Measurements from ENCODE around the gene CALML3. TPM values are rescaled to one million over a fixed set of nuclear protein-coding genes. Genes with fewer than 3 reads are reported as not detected.

CALML3 gene
- total RNA-seq, 4 donors from 2014 or later = 196 to 799 (median 315) TPM

DNA sequence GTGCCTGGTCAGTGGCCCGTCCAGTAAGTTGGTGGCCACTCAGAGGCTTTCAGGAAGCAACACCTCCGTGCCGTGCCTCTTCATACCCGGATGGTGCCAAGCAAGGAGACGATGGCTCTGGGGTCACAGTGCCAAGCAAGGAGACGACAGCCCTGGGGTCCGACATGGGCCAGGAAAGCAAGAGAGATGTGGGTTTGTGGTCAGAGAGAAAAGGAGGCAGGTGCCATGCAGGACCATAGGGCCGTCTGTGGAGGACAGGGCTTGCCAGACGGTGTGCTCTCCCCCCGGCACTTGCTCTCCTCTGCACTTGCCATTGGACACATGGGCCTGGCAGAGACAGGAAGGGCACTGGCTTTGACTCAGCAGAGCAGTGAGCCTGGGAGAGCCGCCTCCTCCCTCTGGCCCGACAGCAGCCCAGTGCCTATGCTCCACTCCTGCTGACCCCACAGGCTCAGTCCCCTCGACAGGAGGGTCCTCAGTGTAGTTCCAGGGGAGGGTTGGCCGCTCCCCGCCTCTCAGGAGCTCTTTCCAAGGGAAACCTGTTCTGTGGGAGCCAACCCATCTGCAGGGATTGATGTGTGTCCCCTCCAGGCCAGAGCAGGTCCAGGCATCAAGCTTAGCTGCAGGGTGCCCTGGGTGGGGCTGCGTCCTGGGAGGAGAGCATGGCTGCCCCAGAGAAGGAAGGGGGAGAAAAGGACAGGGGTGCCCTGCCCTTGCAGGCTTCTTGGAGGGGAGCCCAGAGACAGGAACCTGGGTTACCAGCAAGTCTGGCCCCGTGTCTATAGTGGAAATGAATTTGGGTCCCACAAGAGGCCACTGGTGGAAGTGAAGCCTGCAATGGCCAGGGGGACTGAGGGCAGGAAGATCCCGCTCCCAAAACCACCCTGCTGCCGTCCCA is 17.8 kb upstream of the CALML3 start:
- H3K4me3 ChIP-seq = no peak overlapping the region
- H3K4me1 ChIP-seq = peaks cover 39 to 100% (median 58%) of the 10 kb centered on the region in 3 donors
- TF ChIP-seq, protein P1, sequence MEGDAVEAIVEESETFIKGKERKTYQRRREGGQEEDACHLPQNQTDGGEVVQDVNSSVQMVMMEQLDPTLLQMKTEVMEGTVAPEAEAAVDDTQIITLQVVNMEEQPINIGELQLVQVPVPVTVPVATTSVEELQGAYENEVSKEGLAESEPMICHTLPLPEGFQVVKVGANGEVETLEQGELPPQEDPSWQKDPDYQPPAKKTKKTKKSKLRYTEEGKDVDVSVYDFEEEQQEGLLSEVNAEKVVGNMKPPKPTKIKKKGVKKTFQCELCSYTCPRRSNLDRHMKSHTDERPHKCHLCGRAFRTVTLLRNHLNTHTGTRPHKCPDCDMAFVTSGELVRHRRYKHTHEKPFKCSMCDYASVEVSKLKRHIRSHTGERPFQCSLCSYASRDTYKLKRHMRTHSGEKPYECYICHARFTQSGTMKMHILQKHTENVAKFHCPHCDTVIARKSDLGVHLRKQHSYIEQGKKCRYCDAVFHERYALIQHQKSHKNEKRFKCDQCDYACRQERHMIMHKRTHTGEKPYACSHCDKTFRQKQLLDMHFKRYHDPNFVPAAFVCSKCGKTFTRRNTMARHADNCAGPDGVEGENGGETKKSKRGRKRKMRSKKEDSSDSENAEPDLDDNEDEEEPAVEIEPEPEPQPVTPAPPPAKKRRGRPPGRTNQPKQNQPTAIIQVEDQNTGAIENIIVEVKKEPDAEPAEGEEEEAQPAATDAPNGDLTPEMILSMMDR (IDR thresholded peaks at IDR 0.05) = peak in 2 of 6 experiments; percentile 6 to 8
- no peak for TF ChIP-seq POLR2A (IDR thresholded peaks at IDR 0.05)
- intact Hi-C loops (cut with DNase I) = no loop called here
- no peaks in the 10 kb centered on the region for H3K9me3 ChIP-seq
- peak overlapping the region; percentile 59 to 92 (median 80) for H3K27ac ChIP-seq
- 55 to 64% methylated on average over 5 to 8 of the region's 19 CpGs for WGBS, 2 donors
- no peaks in the 10 kb centered on the region for H3K36me3 ChIP-seq
- H3K27me3 ChIP-seq = no peaks in the 10 kb centered on the region
- DNase-seq = no peak

DNA sequence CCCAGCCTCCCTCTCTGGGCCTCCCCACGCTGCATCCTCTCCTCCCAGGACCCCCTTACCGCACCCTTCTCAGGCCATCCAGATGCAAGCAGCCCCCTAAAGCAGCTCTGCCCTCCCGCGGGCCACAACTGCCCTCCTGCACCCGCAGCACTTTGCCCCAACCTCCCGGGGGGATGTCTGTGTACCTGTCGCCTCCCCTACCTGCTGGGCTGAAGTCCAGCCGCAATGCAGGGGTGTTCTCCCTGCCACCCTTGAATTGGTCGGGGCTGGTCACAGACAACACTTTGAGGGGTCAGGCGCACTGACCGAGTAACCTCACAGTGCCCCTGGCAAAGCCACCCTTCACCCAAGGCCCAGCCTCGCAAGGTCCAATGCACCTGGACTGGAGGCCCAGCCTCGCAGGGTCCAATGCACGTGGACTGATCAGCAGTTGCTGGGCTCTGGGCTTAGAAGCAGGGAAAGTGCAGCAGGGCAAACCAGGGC is 17.1 kb upstream of the CALML3 start:
- TF ChIP-seq, protein P1 (IDR thresholded peaks at IDR 0.05) = no peak
- no peak for TF ChIP-seq POLR2A (IDR thresholded peaks at IDR 0.05)
- Histone ChIP-seq H3K27me3 (no peaks in the 10 kb centered on the region), H3K9me3 (no peaks in the 10 kb centered on the region), H3K36me3 (no peaks in the 10 kb centered on the region), H3K4me1 (peaks cover 36 to 99% (median 51%) of the 10 kb centered on the region in 3 donors), H3K27ac (peak overlapping the region; percentile 59 to 92 (median 80)), H3K4me3 (no peak overlapping the region)
- intact Hi-C loops (cut with DNase I) = no loop called here
- 44 to 78% methylated on average over 2 to 8 of the region's 14 CpGs for WGBS, 2 donors
- no peak for DNase-seq

DNA sequence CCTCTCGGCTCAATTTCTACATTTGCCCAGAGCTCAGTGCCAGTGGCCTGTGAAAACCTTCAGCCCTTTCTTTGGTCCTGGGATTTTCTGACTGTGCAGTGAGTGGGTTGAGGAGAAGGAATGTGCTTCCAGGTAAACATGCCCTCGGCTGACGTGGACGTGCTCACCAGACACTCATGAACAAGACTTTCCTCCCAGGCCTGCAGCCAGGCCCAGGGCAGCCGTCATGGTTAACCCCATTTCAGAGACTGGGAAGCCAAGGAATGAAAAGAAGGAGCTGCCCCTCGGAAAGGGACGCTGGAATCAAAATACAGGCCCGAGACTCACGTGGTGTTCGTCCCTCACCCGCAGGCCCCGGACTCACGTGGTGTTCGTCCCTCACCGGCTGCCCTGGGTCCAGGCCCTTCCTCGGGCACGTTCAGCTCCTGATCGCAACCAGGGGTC is 16.6 kb upstream of the CALML3 start:
- TF ChIP-seq, protein P1 (IDR thresholded peaks at IDR 0.05) = no peak
- no peak for TF ChIP-seq POLR2A (IDR thresholded peaks at IDR 0.05)
- no peaks in the 10 kb centered on the region for H3K27me3 ChIP-seq
- intact Hi-C loops (cut with DNase I) = no loop called here
- peaks cover 31 to 99% (median 47%) of the 10 kb centered on the region in 3 donors for H3K4me1 ChIP-seq
- 91 to 93% methylated on average over 13 to 17 of the region's 18 CpGs for WGBS, 2 donors
- peak overlapping the region; percentile 59 to 92 (median 80) for H3K27ac ChIP-seq
- no peak overlapping the region for H3K4me3 ChIP-seq
- DNase-seq = no peak
- no peaks in the 10 kb centered on the region for H3K36me3 ChIP-seq
- H3K9me3 ChIP-seq = no peaks in the 10 kb centered on the region

DNA sequence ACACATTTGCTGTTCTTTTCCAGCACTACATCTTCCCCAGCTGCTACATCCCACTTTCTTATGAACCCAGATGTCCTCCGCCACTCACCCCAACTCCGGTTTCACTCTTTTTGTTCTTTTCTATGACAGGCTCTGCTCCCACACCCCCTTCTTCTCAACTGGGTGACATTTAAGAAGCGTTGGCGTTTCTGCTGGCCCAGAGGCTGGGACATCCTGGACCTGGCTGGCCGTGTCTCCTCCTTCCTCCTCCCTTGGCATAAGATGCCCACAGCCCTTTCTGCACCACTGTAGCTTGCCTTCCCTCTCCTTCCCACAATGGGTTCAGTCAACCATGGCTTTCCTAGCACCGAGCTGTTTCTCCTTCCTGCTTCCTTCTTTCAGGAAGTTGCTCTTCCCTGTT is 16.0 kb upstream of the CALML3 start:
- no peak overlapping the region for H3K4me3 ChIP-seq
- intact Hi-C loops (cut with DNase I) = no loop called here
- TF ChIP-seq POLR2A (IDR thresholded peaks at IDR 0.05) = no peak
- TF ChIP-seq, protein P1 (IDR thresholded peaks at IDR 0.05) = no peak
- H3K36me3 ChIP-seq = no peaks in the 10 kb centered on the region
- 79 to 84% methylated on average over 6 of the region's 6 CpGs for WGBS, 2 donors
- H3K27me3 ChIP-seq = no peaks in the 10 kb centered on the region
- H3K27ac ChIP-seq = peak overlapping the region in 3 of 4 donors; percentile 78 to 92 (median 83)
- no peak for DNase-seq
- H3K4me1 ChIP-seq = peaks cover 32 to 99% (median 45%) of the 10 kb centered on the region in 3 donors
- no peaks in the 10 kb centered on the region for H3K9me3 ChIP-seq

DNA sequence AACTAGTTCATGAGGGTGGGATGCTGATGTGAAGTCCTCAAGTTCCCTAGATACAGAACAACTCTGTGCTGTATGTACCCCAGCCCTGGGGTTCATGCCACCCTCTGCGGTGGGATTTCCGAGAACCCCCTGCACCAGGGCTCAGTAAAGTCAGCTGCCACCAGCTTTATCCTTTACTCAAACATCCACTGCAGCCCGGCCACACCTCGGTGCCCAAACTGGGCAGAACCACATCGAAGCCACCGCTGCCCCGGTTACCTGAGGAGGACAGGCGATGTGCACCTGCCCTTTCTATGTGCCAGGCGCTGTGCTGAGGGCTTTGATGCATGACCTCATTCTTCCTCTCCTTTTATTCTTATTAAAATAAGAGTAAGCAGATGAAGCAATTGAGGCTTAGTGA is 15.5 kb upstream of the CALML3 start:
- Histone ChIP-seq H3K9me3 (no peaks in the 10 kb centered on the region), H3K4me1 (peaks cover 29 to 99% (median 40%) of the 10 kb centered on the region in 3 donors), H3K27ac (peak overlapping the region in 3 of 4 donors; percentile 78 to 92 (median 83)), H3K4me3 (no peak overlapping the region), H3K36me3 (no peaks in the 10 kb centered on the region), H3K27me3 (no peaks in the 10 kb centered on the region)
- 64 to 68% methylated on average over 9 of the region's 9 CpGs for WGBS, 2 donors
- no peak for TF ChIP-seq POLR2A (IDR thresholded peaks at IDR 0.05)
- TF ChIP-seq, protein P1 (IDR thresholded peaks at IDR 0.05) = no peak
- DNase-seq = no peak
- intact Hi-C loops (cut with DNase I) = no loop called here
